HCT116 (cell line): ENCODE results near the gene FADS1. TPM values are rescaled to one million over a fixed set of nuclear protein-coding genes. Genes with fewer than 3 reads are reported as not detected.

Experiments
- ATAC-seq: fragments of 200-7000 bp; cut with Tn5 transposase; 2 replicates; pipeline ENCODE4 v1.9.1; 2020; ENCODE audit warnings: mild to moderate bottlenecking, moderate library complexity
- BruUV-seq: library from RNA; stranded (reverse); fragments of 400-500 nt; replicated peaks from 2 replicates; lab custom pipeline; 2021; lab: Mats Ljungman, UMichigan
- CTCF ChIA-PET: fragments of 300-600 bp; sonication (Branson Sonifier 250); formaldehyde crosslinking; loops from one replicate; lab custom pipeline; 2021; ENCODE audit warnings: antibody characterized with exemption; lab: Charles Lee
- POLR2A ChIA-PET: fragments of 300-600, 350-600 bp; sonication (Branson Sonifier 250); formaldehyde crosslinking; loops from one replicate; lab custom pipeline; 2021; ENCODE audit warnings: antibody characterized with exemption; lab: Charles Lee
- RAD21 ChIA-PET, 2 experiments: fragments of 300-600 bp; sonication (Branson Sonifier 250); formaldehyde crosslinking; loops; one replicate each; lab custom pipeline; 2023; ENCODE audit warnings: low total read pairs in 2 of 2; ENCODE audit not compliant: uncharacterized antibody in 2 of 2, unreplicated experiment in 2 of 2, low non-redundant PET in 1 of 2; lab: Charles Lee
- DNase-seq: peaks from one replicate; pipeline ENCODE4 v3.0.0-alpha.2; 2010; ENCODE audit warnings: low read depth, low spot score
- H2AFZ ChIP-seq: fragments of 200-600 bp; shearing (Covaris generic), sonication (generic); 2 replicates; pipeline ENCODE4 v1.6.1; 2017; ENCODE audit warnings: low read depth, mixed run types, mixed read lengths, antibody characterized with exemption, low read length; ENCODE audit not compliant: poor library complexity, severe bottlenecking
- H3K27ac ChIP-seq: 2 replicates; pipeline ENCODE4 v1.5.1; 2012; ENCODE audit warnings: low read depth, low read length
- H3K27me3 ChIP-seq: fragments of 200-600 bp; sonication (generic); 2 replicates; pipeline ENCODE4 v1.6.1; 2016; ENCODE audit warnings: mixed run types, low read length, mixed read lengths; ENCODE audit not compliant: insufficient read depth
- H3K36me3 ChIP-seq, 2 experiments: fragments of 200-500 bp in 1 of 2; fragments of 200-600 bp in 1 of 2; sonication (Bioruptor generic) in 1 of 2; sonication (generic) in 1 of 2; 2 replicates each; pipeline versions ENCODE4 v1.5.1 to v1.6.1; 2014 to 2016; ENCODE audit warnings: low read length in 2 of 2, inconsistent platforms in 1 of 2, mixed read lengths in 1 of 2, mixed run types in 1 of 2; ENCODE audit not compliant: insufficient read depth in 2 of 2, control insufficient read depth in 1 of 2
- H3K4me1 ChIP-seq, 2 experiments: fragments of 200-600 bp in 1 of 2; sonication (generic) in 1 of 2; 2 replicates each; pipeline versions ENCODE4 v1.5.1 to v1.6.1; 2012 to 2017; ENCODE audit warnings: low read length in 2 of 2, inconsistent platforms in 1 of 2, mild to moderate bottlenecking in 1 of 2, mixed read lengths in 1 of 2, mixed run types in 1 of 2, moderate library complexity in 1 of 2; ENCODE audit not compliant: insufficient read depth in 2 of 2, control insufficient read depth in 1 of 2
- H3K4me2 ChIP-seq: fragments of 200-600 bp; sonication (generic); 2 replicates; pipeline ENCODE4 v1.6.1; 2017; ENCODE audit warnings: mixed run types, low read length, mixed read lengths
- H3K4me3 ChIP-seq, 2 experiments: fragments of 200-600 bp in 1 of 2; sonication (generic) in 1 of 2; replicated peaks in 1 of 2; 2 replicates each; pipeline ENCODE4 v1.5.1; 2011 to 2016; ENCODE audit warnings: low read length in 2 of 2, control low read depth in 1 of 2, low read depth in 1 of 2, mild to moderate bottlenecking in 1 of 2, mixed read lengths in 1 of 2, mixed run types in 1 of 2
- H3K79me2 ChIP-seq: fragments of 200-600 bp; sonication (generic); 2 replicates; pipeline ENCODE4 v1.6.1; 2017; ENCODE audit warnings: mild to moderate bottlenecking, mixed run types, low read length, moderate library complexity, mixed read lengths; ENCODE audit not compliant: insufficient read depth
- H3K9ac ChIP-seq: fragments of 200-600 bp; sonication (generic); 2 replicates; pipeline ENCODE4 v1.6.1; 2016; ENCODE audit warnings: low read length, mixed read lengths
- H3K9me2 ChIP-seq: fragments of 200-600 bp; sonication (generic), shearing (Covaris generic); 2 replicates; pipeline ENCODE4 v1.6.1; 2017; ENCODE audit warnings: mixed run types, mild to moderate bottlenecking, moderate library complexity; ENCODE audit not compliant: insufficient read depth
- H3K9me3 ChIP-seq, 2 experiments: fragments of 200-500 bp in 1 of 2; fragments of 200-600 bp in 1 of 2; sonication (Bioruptor generic) in 1 of 2; sonication (generic) in 1 of 2; 2 replicates each; pipeline ENCODE4 v1.6.1; 2014 to 2017; ENCODE audit warnings: low read length in 2 of 2, mixed read lengths in 2 of 2, inconsistent platforms in 1 of 2, low read depth in 1 of 2, mild to moderate bottlenecking in 1 of 2, mixed run types in 1 of 2, moderate library complexity in 1 of 2; ENCODE audit not compliant: control insufficient read depth in 1 of 2, insufficient read depth in 1 of 2
- H4K20me1 ChIP-seq: fragments of 200-600 bp; sonication (generic), shearing (Covaris generic); 2 replicates; pipeline ENCODE4 v1.6.1; 2017; ENCODE audit warnings: mixed run types, mild to moderate bottlenecking, moderate library complexity; ENCODE audit not compliant: insufficient read depth
- ATF3 ChIP-seq: IDR thresholded peaks from 2 replicates; pipeline ENCODE4 v1.6.1; 2012
- CBX3 ChIP-seq: IDR thresholded peaks from 2 replicates; pipeline ENCODE4 v1.6.1; 2012; ENCODE audit warnings: low read depth
- CEBPB ChIP-seq: IDR thresholded peaks from 2 replicates; pipeline ENCODE4 v1.6.1; 2012; ENCODE audit warnings: low read depth
- EGR1 ChIP-seq: IDR thresholded peaks from 2 replicates; pipeline ENCODE4 v1.6.1; 2012; ENCODE audit warnings: low read depth
- ELF1 ChIP-seq: IDR thresholded peaks from 2 replicates; pipeline ENCODE4 v1.6.1; 2012; ENCODE audit warnings: low read depth, borderline replicate concordance
- EZH2 ChIP-seq: fragments of 200-600 bp; sonication (generic); IDR thresholded peaks from 2 replicates; pipeline ENCODE4 v1.6.1; 2017; ENCODE audit warnings: antibody characterized with exemption, mixed run types
- EZH2phosphoT487 ChIP-seq: fragments of 200-600 bp; IDR thresholded peaks from 2 replicates; pipeline ENCODE4 v1.6.1; 2018; ENCODE audit warnings: antibody characterized with exemption, borderline replicate concordance
- JUND ChIP-seq: IDR thresholded peaks from 2 replicates; pipeline ENCODE4 v1.6.1; 2012
- MAX ChIP-seq: IDR thresholded peaks from 2 replicates; pipeline ENCODE4 v1.6.1; 2012
- POLR2A ChIP-seq: IDR thresholded peaks from 2 replicates; pipeline ENCODE4 v1.7.0; 2011; ENCODE audit warnings: borderline replicate concordance; ENCODE audit not compliant: insufficient read depth, insufficient read length; ENCODE audit errors: extremely low read depth
- RAD21 ChIP-seq: IDR thresholded peaks from 2 replicates; pipeline ENCODE4 v1.6.1; 2012; ENCODE audit warnings: low read depth, mild to moderate bottlenecking
- REST ChIP-seq: IDR thresholded peaks from 2 replicates; pipeline ENCODE4 v1.6.1; 2012; ENCODE audit warnings: low read depth
- SIN3A ChIP-seq: IDR thresholded peaks from 2 replicates; pipeline ENCODE4 v1.6.1; 2012; ENCODE audit warnings: low read depth
- SP1 ChIP-seq: IDR thresholded peaks from 2 replicates; pipeline ENCODE4 v1.6.1; 2012; ENCODE audit warnings: low read depth
- SRF ChIP-seq: IDR thresholded peaks from 2 replicates; pipeline ENCODE4 v1.6.1; 2012; ENCODE audit warnings: low read depth
- TCF7L2 ChIP-seq: IDR thresholded peaks from 2 replicates; pipeline ENCODE4 v1.7.0; 2011; ENCODE audit warnings: borderline replicate concordance, inconsistent platforms; ENCODE audit not compliant: insufficient read depth, insufficient read length; ENCODE audit errors: extremely low read depth
- ZBTB33 ChIP-seq: IDR thresholded peaks from 2 replicates; pipeline ENCODE4 v1.6.1; 2011; ENCODE audit warnings: mild to moderate bottlenecking, low read length, moderate library complexity; ENCODE audit not compliant: insufficient replicate concordance; ENCODE audit errors: extremely low read depth
- ZFX ChIP-seq: fragments of 450-650 bp; IDR thresholded peaks from 2 replicates; pipeline ENCODE4 v1.6.1; 2017
- ZNF274 ChIP-seq: fragments of 200-500 bp; sonication (Bioruptor generic); IDR thresholded peaks from 2 replicates; pipeline ENCODE4 v1.6.1; 2014; ENCODE audit warnings: mild to moderate bottlenecking, low read depth, low read length, inconsistent platforms
- intact Hi-C: fragments of 100-400 bp; cut with micrococcal nuclease; formaldehyde crosslinking; loops from 2 replicates; pipeline ENCODE4 v1.10.0; 2022
- total RNA-seq: library from RNA; stranded (reverse); gene quantifications from one replicate; pipeline ENCODE4 v1.2.1, GENCODE V29; 2021; ENCODE audit not compliant: unreplicated experiment

FADS1 gene
- total RNA-seq, 1 experiment from 2014 or later, result 56.6 TPM

- no peaks in the 10 kb centered on the region for H3K9me2 ChIP-seq
- no peak overlapping the region for H3K9ac ChIP-seq
- CTCF ChIA-PET, result no interaction called here
- H2AFZ ChIP-seq, result no peak overlapping the region
- POLR2A ChIA-PET, result no interaction called here
- H3K36me3 ChIP-seq, result no peaks in the 10 kb centered on the region
- TF ChIP-seq EGR1 (no peak), REST (no peak), ZNF274 (no peak), EZH2phosphoT487 (no peak), EZH2 (no peak), ELF1 (no peak), TCF7L2 (no peak), SIN3A (no peak), SP1 (no peak), POLR2A (no peak), JUND (no peak), CEBPB (no peak), ATF3 (no peak), SRF (no peak), ZFX (no peak), MAX (no peak), RAD21 (no peak), CBX3 (no peak), ZBTB33 (no peak)
- DNase-seq, result no peak
- H3K27ac ChIP-seq, result no peak overlapping the region
- H3K4me1 ChIP-seq, result peaks cover 10 to 20% of the 10 kb centered on the region in 2 experiments
- no peaks in the 10 kb centered on the region for H3K9me3 ChIP-seq
- RAD21 ChIA-PET, result no interaction called here
- no peak overlapping the region for H3K4me3 ChIP-seq
- H3K27me3 ChIP-seq, result no peaks in the 10 kb centered on the region
- ATAC-seq, result peak; percentile 43; the same call in 1 of the 2 replicates
- no TSS peak for BruUV-seq
- no peaks in the 10 kb centered on the region for H3K79me2 ChIP-seq
- no peaks in the 10 kb centered on the region for H4K20me1 ChIP-seq
- no peak overlapping the region for H3K4me2 ChIP-seq
- intact Hi-C loops, result no loop called here
These were observed 45.5 kb downstream of the FADS1 start for GRCh38 chr11:61771195-61771894.
